IMR-90 (cell line): ENCODE measurements around the gene NPIPB2. TPM values are rescaled to one million over a fixed set of nuclear protein-coding genes. Genes with fewer than 3 reads are reported as not detected.

Source experiments
- ATAC-seq: fragments of 200-7000 bp; cut with Tn5 transposase; 2 replicates; pipeline ENCODE4 v1.9.1; 2020; ENCODE audit warnings: low read depth, mild to moderate bottlenecking, moderate library complexity
- BruUV-seq: library from RNA; stranded (reverse); fragments of 400-500 nt; replicated peaks from 2 replicates; lab custom pipeline; 2021; lab: Mats Ljungman, UMichigan
- CTCF ChIA-PET: fragments of 300-600 bp; formaldehyde crosslinking; extraction: SDS; loops from one replicate; lab custom pipeline; 2021; ENCODE audit warnings: antibody characterized with exemption; lab: Yijun Ruan, JAX
- POLR2A ChIA-PET: fragments of 300-600 bp; sonication (Branson Sonifier 250); formaldehyde crosslinking; loops from one replicate; lab custom pipeline; 2022; ENCODE audit warnings: antibody characterized with exemption; ENCODE audit not compliant: unreplicated experiment; lab: Charles Lee
- DNase-seq: peaks from one replicate; pipeline ENCODE4 v3.0.0; 2013
- H2AFZ ChIP-seq: replicated peaks from 2 replicates; pipeline ENCODE3; 2013; ENCODE audit warnings: low read length, mild to moderate bottlenecking; ENCODE audit not compliant: poor library complexity
- H2AK5ac ChIP-seq: 2 replicates; pipeline ENCODE4 v1.6.1; 2013; ENCODE audit warnings: low read depth, low read length, inconsistent platforms
- H2AK9ac ChIP-seq: replicated peaks from 2 replicates; pipeline ENCODE3; 2013; ENCODE audit warnings: mild to moderate bottlenecking, low read depth, low read length, moderate library complexity; ENCODE audit not compliant: poor library complexity
- H2BK120ac ChIP-seq: 2 replicates; pipeline ENCODE4 v1.6.1; 2013; ENCODE audit warnings: low read depth, low read length, inconsistent platforms
- H2BK15ac ChIP-seq: 3 replicates; pipeline ENCODE4 v1.6.1; 2013; ENCODE audit warnings: low read depth, low read length, inconsistent platforms
- H2BK20ac ChIP-seq: 2 replicates; pipeline ENCODE4 v1.6.1; 2013; ENCODE audit warnings: low read depth, mild to moderate bottlenecking, inconsistent platforms, low read length, moderate library complexity
- H2BK5ac ChIP-seq: 2 replicates; pipeline ENCODE4 v1.6.1; 2013; ENCODE audit warnings: mild to moderate bottlenecking, low read depth, low read length, inconsistent platforms; ENCODE audit not compliant: poor library complexity, severe bottlenecking
- H3K14ac ChIP-seq: replicated peaks from 2 replicates; pipeline ENCODE4 v1.6.1; 2013; ENCODE audit warnings: low read depth, low read length, inconsistent platforms
- H3K18ac ChIP-seq: 2 replicates; pipeline ENCODE4 v1.6.1; 2013; ENCODE audit warnings: low read depth, low read length, control low read depth
- H3K23ac ChIP-seq: 2 replicates; pipeline ENCODE4 v1.6.1; 2013; ENCODE audit warnings: low read depth, low read length, inconsistent platforms
- H3K27ac ChIP-seq: 2 replicates; pipeline ENCODE4 v1.5.1; 2013; ENCODE audit warnings: mild to moderate bottlenecking, control low read depth, low read length; ENCODE audit not compliant: insufficient read depth
- H3K27me3 ChIP-seq: 2 replicates; pipeline ENCODE4 v1.6.1; 2013; ENCODE audit warnings: low read length; ENCODE audit not compliant: control insufficient read depth, insufficient read depth
- H3K36me3 ChIP-seq: 2 replicates; pipeline ENCODE4 v1.6.1; 2013; ENCODE audit warnings: low read length, mixed read lengths; ENCODE audit not compliant: control insufficient read depth, insufficient read depth
- H3K4ac ChIP-seq: 2 replicates; pipeline ENCODE4 v1.6.1; 2013; ENCODE audit warnings: low read depth, low read length, inconsistent platforms
- H3K4me1 ChIP-seq: 2 replicates; pipeline ENCODE4 v1.6.1; 2013; ENCODE audit warnings: low read length, mixed read lengths; ENCODE audit not compliant: control insufficient read depth, insufficient read depth
- H3K4me2 ChIP-seq: 2 replicates; pipeline ENCODE4 v1.6.1; 2013; ENCODE audit warnings: low read depth, mild to moderate bottlenecking, control low read depth, low read length, moderate library complexity
- H3K4me3 ChIP-seq: 2 replicates; pipeline ENCODE4 v1.5.1; 2013; ENCODE audit warnings: low read depth, mild to moderate bottlenecking, control low read depth, low read length, moderate library complexity; ENCODE audit not compliant: insufficient read depth
- H3K56ac ChIP-seq: 2 replicates; pipeline ENCODE4 v1.6.1; 2013; ENCODE audit warnings: low read length, inconsistent platforms; ENCODE audit not compliant: insufficient read depth; ENCODE audit errors: extremely low read depth
- H3K79me1 ChIP-seq, 2 experiments: 2 replicates each; pipeline ENCODE4 v1.6.1; 2013; ENCODE audit warnings: low read length in 2 of 2, inconsistent platforms in 1 of 2, low read depth in 1 of 2
- H3K9ac ChIP-seq: 2 replicates; pipeline ENCODE4 v1.6.1; 2013; ENCODE audit warnings: low read depth, low read length, control low read depth
- H3K9me1 ChIP-seq: 2 replicates; pipeline ENCODE4 v1.6.1; 2013; ENCODE audit warnings: low read length, inconsistent platforms; ENCODE audit not compliant: insufficient read depth
- H3K9me3 ChIP-seq: 2 replicates; pipeline ENCODE4 v1.6.1; 2013; ENCODE audit warnings: low read length; ENCODE audit not compliant: control insufficient read depth, insufficient read depth
- H4K20me1 ChIP-seq: 2 replicates; pipeline ENCODE4 v1.6.1; 2013; ENCODE audit warnings: low read length, inconsistent platforms; ENCODE audit not compliant: insufficient read depth
- H4K5ac ChIP-seq: 2 replicates; pipeline ENCODE4 v1.6.1; 2013; ENCODE audit warnings: mild to moderate bottlenecking, low read depth, low read length, control low read depth
- H4K8ac ChIP-seq, 2 experiments: 2 replicates each; pipeline ENCODE4 v1.6.1; 2013; ENCODE audit warnings: low read depth in 2 of 2, low read length in 2 of 2, control low read depth in 1 of 2, inconsistent platforms in 1 of 2
- H4K91ac ChIP-seq: 2 replicates; pipeline ENCODE4 v1.6.1; 2013; ENCODE audit warnings: low read depth, low read length, inconsistent platforms; ENCODE audit not compliant: insufficient read depth
- BHLHE40 ChIP-seq: fragments of 150-350 bp; IDR thresholded peaks from 2 replicates; pipeline ENCODE4 v1.6.1; 2016; ENCODE audit warnings: mild to moderate bottlenecking, low read depth, low read length
- ELK1 ChIP-seq: fragments of 150-350 bp; IDR thresholded peaks from 2 replicates; pipeline ENCODE4 v1.6.1; 2016; ENCODE audit warnings: low read depth, mild to moderate bottlenecking, low read length, moderate library complexity, borderline replicate concordance
- FOS ChIP-seq: fragments of 150-350 bp; IDR thresholded peaks from 2 replicates; pipeline ENCODE4 v1.6.1; 2016; ENCODE audit warnings: low read depth, low read length
- MAFK ChIP-seq: IDR thresholded peaks from 2 replicates; pipeline ENCODE4 v1.6.1; 2012; ENCODE audit warnings: low read depth, low read length, improper control_type of control experiment
- MXI1 ChIP-seq: IDR thresholded peaks from 2 replicates; pipeline ENCODE4 v1.6.1; 2012; ENCODE audit warnings: low read depth, mild to moderate bottlenecking, low read length, moderate library complexity, borderline replicate concordance
- RAD21 ChIP-seq: IDR thresholded peaks from 2 replicates; pipeline ENCODE4 v1.6.1; 2012; ENCODE audit warnings: low read length, improper control_type of control experiment
- WGBS, 2 experiments: methylation state at CpG; one replicate each; pipeline versions ENCODE4 v1.1.5 to v1.1.7; 2013; ENCODE audit warnings: missing lambda C conversion rate in 2 of 2; ENCODE audit not compliant: insufficient read length in 1 of 2; ENCODE audit errors: extremely low coverage in 2 of 2; 5-methylcytosine and 5-hydroxymethylcytosine counted together
- dilution Hi-C: fragments of 300-500 bp; cut with HindIII; formaldehyde crosslinking; loops from one replicate; pipeline ENCODE4 v1.14.3; 2018; ENCODE audit warnings: low sequenced_read_pairs; ENCODE audit not compliant: unreplicated experiment
- in situ Hi-C: fragments of 300-500 bp; cut with MboI; formaldehyde crosslinking; loops from 3 replicates; pipeline ENCODE4 v1.14.3; 2019; ENCODE audit warnings: low sequenced_read_pairs, inconsistent platforms, mixed read lengths
- intact Hi-C: fragments of 100-400 bp; cut with micrococcal nuclease; formaldehyde crosslinking; loops from 2 replicates; pipeline ENCODE4 v1.10.0; 2022
- polyA plus RNA-seq, 3 experiments: library from polyadenylated mRNA; depleted of rRNA; stranded (reverse); fragments of >200 nt; gene quantifications; 2 replicates each; pipeline ENCODE4 v1.2.3, GENCODE V29; 2012; ENCODE audit warnings: low replicate concordance in 1 of 3
- total RNA-seq: library from RNA; depleted of rRNA; stranded (reverse); fragments of >200 nt; gene quantifications from 2 replicates; pipeline ENCODE4 v1.2.3, GENCODE V29; 2012

NPIPB2 gene
- total and polyA plus RNA-seq, 2 of the 4 experiments (the other 2 are of a cell fraction): 2.2 to 7.7 TPM

- no peak for TF ChIP-seq BHLHE40
These were observed 46.6 kb upstream of the NPIPB2 start (continued) for GRCh38 chr16:11988258-11988978.

DNA sequence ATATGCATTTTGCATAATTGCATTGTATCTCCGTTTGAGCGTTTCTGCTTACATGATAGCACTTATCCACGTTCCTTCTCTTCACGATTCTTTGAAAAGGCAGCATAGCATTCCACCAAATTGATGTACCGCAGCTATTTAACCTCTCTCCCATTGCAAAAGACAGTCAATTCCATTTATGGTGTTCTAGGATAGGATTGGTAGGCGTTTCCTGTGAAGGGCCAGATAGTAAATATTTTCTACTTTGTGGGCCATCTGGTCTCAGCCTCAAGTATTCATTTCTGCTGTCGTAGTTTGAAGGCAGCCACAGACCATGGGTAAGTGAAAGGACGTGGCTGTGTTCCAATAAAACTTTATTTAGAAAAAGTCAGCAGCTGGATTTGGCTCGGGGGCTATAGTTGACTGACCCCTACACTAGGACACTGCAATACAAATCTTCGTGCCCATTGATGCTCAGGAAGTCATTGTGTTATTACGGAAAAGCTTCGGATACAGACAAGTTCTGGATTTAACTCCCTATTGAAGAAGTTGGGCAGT is 44.7 kb upstream of the NPIPB2 start:
- no peak overlapping the region for H3K4ac ChIP-seq
- intact Hi-C loops: no loop called here
- no peak overlapping the region for H3K56ac ChIP-seq
- dilution Hi-C loops: no loop called here
- H4K20me1 ChIP-seq: no peaks in the 10 kb centered on the region; the same call in 1 of the 2 replicates
- no peak overlapping the region for H3K4me3 ChIP-seq
- H3K4me2 ChIP-seq: no peak overlapping the region
- no peaks in the 10 kb centered on the region for H3K36me3 ChIP-seq
- CTCF ChIA-PET: interaction anchor here (0.6 kb wide), 1 partner anchor 18 kb away, joined by 3 read pairs; no protein-coding TSS in a partner anchor
- no peak for TF ChIP-seq RAD21
- no peak for TF ChIP-seq ELK1
- TF ChIP-seq FOS: no peak
- no peak for TF ChIP-seq MXI1
- TF ChIP-seq MAFK: no peak
- H3K23ac ChIP-seq: no peak overlapping the region
- H3K9ac ChIP-seq: no peak overlapping the region
- POLR2A ChIA-PET: no interaction called here
- in situ Hi-C loops: no loop called here
- no peak overlapping the region for H3K14ac ChIP-seq
- H2BK15ac ChIP-seq: no peak overlapping the region
- H2BK5ac ChIP-seq: no peak overlapping the region
- no peak overlapping the region for H2AFZ ChIP-seq
- H3K4me1 ChIP-seq: no peaks in the 10 kb centered on the region
- no peak overlapping the region for H4K91ac ChIP-seq
- H4K8ac ChIP-seq: no peak overlapping the region
- no peaks in the 10 kb centered on the region for H3K27me3 ChIP-seq
- peak; percentile 32 for DNase-seq
- H2AK9ac ChIP-seq: no peak overlapping the region
- H3K9me3 ChIP-seq: no peaks in the 10 kb centered on the region
- no TSS peak for BruUV-seq
- no peak overlapping the region for H2AK5ac ChIP-seq
- no peak overlapping the region for H2BK20ac ChIP-seq
- peaks cover 3% of the 10 kb centered on the region; the same call in 1 of the 2 replicates for H3K9me1 ChIP-seq
- H3K79me1 ChIP-seq: peaks cover 18 to 72% of the 10 kb centered on the region in 2 experiments
- no peak overlapping the region for H3K27ac ChIP-seq
- no peak overlapping the region for H4K5ac ChIP-seq
- ATAC-seq: no peak
- no peak overlapping the region for H3K18ac ChIP-seq
- no peak overlapping the region for H2BK120ac ChIP-seq
- 60% methylated on average over 2 of the region's 12 CpGs; no CpG with 5 or more reads in 1 of the 2 experiments for WGBS, 2 experiments
